Astrocyte of the cerebellum (primary cell): Measurements from ENCODE around the gene BAHCC1.
"Not testable (repeated sequence)": the region's sequence is repeated elsewhere in the genome, so short reads cannot be mapped to it uniquely, and the experiment has no call there.

Experiments used
- DNase-seq: peaks from one replicate; pipeline ENCODE4 v3.0.0-alpha.2; 2011; ENCODE audit warnings: low read depth
- H3K4me3 ChIP-seq: 2 replicates; pipeline ENCODE4 v1.5.1; 2011; ENCODE audit warnings: mild to moderate bottlenecking, low read depth, low read length, moderate library complexity
- in situ Hi-C: cut with HindIII; loops from 2 replicates; pipeline ENCODE4 v1.10.0; 2017; ENCODE audit warnings: low sequenced_read_pairs
- TF ChIP-seq, protein P1 (sequence below): IDR thresholded peaks from 2 replicates; pipeline ENCODE4 v1.5.1; 2012; ENCODE audit warnings: low read length, low read depth, moderate library complexity, mild to moderate bottlenecking; ENCODE audit errors: missing control alignments

Gene BAHCC1

DNA sequence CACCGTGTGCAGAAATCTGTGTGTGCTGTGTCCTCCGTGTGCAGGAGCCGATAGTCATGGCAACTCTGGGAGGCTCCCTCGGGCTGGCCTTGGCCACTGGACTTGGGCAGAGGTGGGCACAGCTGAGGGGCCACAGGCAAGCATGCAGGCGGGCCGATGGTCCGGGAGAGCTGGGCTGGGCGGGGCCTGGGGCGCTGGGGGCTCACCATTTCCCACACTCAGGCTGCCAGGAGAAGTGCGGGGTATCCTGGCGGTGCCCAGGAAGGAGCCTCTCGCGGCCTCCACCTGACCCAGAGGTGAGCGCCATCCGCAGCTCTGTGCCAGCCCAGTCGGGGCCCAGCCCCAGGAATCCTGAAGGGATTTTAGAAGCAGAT, 28.4 kb downstream of the BAHCC1 start:
- no peak overlapping the region for H3K4me3 ChIP-seq
- no peak for DNase-seq
- TF ChIP-seq, protein P1, sequence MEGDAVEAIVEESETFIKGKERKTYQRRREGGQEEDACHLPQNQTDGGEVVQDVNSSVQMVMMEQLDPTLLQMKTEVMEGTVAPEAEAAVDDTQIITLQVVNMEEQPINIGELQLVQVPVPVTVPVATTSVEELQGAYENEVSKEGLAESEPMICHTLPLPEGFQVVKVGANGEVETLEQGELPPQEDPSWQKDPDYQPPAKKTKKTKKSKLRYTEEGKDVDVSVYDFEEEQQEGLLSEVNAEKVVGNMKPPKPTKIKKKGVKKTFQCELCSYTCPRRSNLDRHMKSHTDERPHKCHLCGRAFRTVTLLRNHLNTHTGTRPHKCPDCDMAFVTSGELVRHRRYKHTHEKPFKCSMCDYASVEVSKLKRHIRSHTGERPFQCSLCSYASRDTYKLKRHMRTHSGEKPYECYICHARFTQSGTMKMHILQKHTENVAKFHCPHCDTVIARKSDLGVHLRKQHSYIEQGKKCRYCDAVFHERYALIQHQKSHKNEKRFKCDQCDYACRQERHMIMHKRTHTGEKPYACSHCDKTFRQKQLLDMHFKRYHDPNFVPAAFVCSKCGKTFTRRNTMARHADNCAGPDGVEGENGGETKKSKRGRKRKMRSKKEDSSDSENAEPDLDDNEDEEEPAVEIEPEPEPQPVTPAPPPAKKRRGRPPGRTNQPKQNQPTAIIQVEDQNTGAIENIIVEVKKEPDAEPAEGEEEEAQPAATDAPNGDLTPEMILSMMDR: no peak
- in situ Hi-C loops: no loop called here

DNA sequence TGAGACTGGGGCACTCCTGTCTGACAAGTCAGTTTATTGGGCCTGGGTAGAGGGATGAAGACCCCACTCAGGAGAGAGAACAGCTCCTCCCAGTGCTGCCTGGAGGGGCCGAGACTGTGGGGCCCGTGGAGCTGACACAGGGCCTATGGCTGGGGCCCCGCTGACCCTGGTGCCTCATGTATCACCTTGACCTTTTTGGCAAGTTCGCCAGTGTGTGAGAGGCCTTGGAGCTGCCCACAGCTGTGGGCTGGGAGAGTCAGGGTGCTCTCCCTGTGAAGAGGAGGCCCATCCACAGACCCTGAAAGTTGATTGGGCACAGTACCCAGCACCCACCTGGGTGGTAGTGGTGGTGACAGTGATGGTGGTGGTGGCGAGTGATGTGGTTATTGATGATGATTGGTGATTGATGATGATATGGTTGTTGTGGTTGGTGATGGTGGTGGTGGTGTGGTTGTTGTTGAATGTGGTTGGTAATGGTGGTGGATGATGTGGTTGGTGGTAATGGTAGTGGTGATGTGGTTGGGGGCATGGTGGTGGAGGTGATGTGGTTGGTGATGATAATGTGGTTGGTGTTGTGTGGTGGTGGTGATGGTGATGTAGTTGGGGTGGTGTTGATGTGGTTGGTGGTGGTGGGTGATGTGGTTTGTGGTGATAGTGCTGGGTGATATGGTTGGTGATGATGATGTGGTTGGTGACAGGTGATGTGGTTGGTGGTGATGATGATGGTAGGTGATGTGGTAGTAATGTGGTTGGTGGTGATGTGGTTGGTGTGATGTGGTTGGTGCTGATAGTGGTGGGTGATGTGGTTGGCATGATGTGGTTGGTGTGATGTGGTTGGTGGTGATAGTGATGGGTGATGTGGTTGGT, 29.1 kb downstream of the BAHCC1 start:
- in situ Hi-C loops: no loop called here
- no peak overlapping the region for H3K4me3 ChIP-seq
- no peak for DNase-seq
- TF ChIP-seq, protein P1: no peak

DNA sequence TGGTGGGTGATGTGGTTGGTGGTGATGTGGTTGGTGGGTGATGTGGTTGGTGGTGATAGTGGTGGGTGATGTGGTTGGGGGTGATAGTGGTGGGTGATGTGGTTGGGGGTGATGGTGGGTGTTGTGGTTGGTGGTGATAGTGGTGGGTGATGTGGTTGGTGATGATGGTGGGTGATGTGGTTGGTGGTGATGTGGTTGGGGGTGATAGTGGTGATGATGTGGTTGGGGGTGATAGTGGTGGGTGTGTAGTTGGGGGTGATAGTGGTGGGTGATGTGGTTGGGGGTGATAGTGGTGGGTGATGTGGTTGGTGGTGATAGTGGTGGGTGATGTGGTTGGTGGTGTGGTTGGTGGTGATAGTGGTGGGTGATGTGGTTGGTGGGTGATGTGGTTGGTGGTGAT, 29.8 kb downstream of the BAHCC1 start:
- in situ Hi-C loops, DNase-seq: not testable (repeated sequence)

DNA sequence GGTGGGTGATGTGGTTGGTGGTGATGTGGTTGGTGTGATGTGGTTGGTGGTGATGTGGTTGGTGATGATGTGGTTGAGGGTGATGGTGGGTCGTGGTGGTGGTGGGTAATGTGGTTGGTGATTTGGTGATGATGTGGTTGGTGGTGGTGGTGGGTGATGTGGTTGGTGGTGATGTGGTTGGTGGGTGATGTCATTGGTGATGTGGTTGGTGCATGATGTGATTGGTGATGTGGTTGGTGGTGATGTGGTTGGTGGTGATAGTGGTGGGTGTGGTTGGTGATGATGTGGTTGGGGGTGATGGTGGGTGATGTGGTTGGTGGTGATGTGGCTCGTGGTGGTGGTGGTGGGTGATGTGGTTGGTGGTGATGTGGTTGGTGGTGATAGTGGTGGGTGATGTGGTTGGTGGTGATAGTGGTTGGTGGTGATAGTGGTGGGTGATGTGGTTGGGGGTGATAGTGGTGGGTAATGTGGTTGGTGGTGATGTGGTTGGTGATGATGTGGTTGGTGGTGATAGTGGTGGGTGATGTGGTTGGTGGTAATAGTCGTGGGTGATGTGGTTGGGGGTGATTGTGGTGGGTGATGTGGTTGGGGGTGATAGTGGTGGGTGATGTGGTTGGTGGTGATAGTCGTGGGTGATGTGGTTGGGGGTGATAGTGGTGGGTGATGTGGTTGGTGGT, 30.6 kb downstream of the BAHCC1 start:
- H3K4me3 ChIP-seq, in situ Hi-C loops, DNase-seq: not testable (repeated sequence)

More for the DNA sequence above, 29.8 kb downstream of the BAHCC1 start:
- H3K4me3 ChIP-seq: not testable (repeated sequence)

DNA sequence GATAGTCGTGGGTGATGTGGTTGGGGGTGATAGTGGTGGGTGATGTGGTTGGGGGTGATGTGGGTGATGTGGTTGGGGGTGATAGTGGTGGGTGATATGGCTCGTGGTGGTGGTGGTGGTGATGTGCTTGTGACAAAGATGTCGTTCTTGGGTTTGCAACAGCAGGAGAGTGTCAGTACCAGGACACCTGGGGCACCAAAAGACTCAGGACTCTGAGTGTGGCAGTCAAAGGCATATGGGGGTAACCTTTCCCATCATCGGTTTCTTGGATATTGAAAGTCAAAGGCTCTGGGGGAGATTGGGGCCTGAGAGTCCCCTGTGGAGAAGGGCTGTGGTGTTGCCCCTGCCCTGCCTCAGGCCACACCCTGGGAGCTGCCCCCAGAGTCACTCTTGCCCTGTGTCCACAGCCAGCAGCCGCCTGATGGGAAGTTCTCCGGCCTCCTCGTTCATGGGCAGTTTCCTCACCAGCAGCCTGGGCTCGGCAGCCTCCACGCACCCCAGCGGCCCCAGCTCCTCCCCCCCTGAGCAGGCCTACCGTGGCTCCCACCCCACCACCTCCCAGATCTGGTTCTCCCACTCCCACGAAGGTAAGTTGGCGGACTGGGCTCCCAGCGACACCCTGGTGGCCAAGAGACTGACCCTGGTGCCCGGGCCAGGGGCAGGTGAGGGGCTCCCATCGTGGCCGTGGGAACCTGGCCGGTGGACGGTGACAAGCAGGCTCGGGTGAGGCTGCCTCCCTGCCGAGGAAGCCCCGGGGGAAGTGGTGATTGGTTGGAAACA, 31.3 kb downstream of the BAHCC1 start:
- no peak overlapping the region for H3K4me3 ChIP-seq
- TF ChIP-seq, protein P1: no peak
- DNase-seq: no peak
- in situ Hi-C loops: no loop called here

DNA sequence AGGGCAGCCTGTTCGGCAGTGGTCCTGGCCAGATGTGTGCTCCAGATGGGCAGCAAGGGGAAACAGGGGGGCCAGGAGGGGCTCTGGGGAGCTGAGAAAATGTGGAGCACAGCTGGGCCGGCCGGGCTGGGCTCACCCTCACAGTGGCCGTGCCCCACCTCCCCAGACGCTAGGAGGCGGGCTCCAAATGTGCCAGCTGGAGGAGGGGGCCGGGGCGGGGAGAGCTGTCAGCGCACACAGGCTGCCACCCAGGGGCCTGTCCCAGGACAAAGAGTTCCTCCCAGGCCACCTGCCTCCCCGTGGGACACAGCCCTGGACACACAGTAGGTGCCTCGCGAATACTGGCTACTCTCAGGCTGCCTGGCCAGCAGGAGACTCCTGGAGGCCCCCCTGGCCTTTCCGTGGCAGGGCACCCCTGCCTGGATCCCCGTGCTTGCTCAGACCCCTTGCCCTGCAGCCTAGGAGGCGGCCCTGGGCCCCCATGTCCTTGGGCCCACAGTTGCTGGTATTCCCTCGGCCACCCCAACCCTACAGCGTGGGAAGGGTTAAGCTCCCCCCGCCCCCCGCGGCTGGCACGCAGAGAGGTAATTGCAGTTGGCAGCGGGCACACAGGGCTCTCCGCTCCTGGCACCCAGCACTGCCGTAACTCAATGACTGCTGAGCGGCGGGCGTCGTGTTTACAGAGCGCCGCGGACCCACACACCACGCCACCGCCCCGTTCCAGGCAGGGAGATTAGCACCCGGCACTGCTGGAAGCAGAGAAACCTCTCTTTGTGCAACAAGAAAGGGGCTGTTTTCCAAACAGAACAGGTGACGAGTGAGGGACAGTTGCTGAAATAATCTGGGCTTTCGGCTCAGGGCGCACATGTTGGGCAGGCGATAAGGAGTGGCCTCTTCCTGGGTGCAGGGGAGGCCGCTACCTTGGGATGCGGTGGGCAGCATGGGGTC, 32.2 kb downstream of the BAHCC1 start:
- H3K4me3 ChIP-seq: no peak overlapping the region
- no peak for DNase-seq
- TF ChIP-seq, protein P1: no peak
- in situ Hi-C loops: no loop called here

DNA sequence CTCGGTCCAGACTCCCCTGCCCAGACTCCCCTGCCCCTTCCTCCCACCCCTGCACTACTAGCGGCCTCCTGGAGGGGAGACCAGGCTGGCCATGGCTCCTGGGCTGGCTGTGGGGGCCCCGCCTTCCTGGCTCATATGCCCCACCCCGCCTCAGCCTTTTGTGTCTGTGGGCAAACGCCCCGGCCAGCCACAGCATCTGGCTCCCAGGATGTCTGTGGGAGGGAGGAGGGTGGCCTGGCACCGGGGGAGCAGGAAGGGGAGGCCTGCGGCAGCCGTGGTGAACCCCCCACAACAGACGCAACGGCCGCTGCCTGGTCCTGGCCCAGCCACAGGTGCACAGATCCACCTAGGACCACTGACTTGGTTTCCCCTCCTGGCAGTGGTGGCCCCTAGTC, 32.9 kb downstream of the BAHCC1 start:
- no peak overlapping the region for H3K4me3 ChIP-seq
- TF ChIP-seq, protein P1: no peak
- in situ Hi-C loops: no loop called here
- no peak for DNase-seq
